B cell (primary cell): ENCODE data around the gene LASP1. TPM values are rescaled to one million over a fixed set of nuclear protein-coding genes. Genes with fewer than 3 reads are reported as not detected.

ENCODE experiments used
- ATAC-seq: fragments of 200-7000 bp; cut with Tn5 transposase; one replicate; pipeline ENCODE4 v1.10.0; 2021; ENCODE audit warnings: low read depth, mild to moderate bottlenecking, moderate number of reproducible peaks, moderate library complexity
- CTCF ChIA-PET: fragments of 350-600 bp; sonication (Branson Sonifier 250); formaldehyde crosslinking; loops from one replicate; lab custom pipeline; 2021; ENCODE audit warnings: antibody characterized with exemption, inconsistent platforms; lab: Charles Lee
- POLR2A ChIA-PET: fragments of 350-600 bp; sonication (Branson Sonifier 250); formaldehyde crosslinking; loops from one replicate; lab custom pipeline; 2021; ENCODE audit warnings: antibody characterized with exemption; lab: Charles Lee
- DNase-seq: peaks from one replicate; pipeline ENCODE4 v3.0.0; 2013
- H2AFZ ChIP-seq: 2 replicates; pipeline ENCODE4 v1.6.1; 2012; ENCODE audit warnings: mild to moderate bottlenecking, low read depth, low read length; ENCODE audit not compliant: insufficient read depth, poor library complexity, severe bottlenecking
- H3K27ac ChIP-seq, 2 donors: 1 replicate in 1 of 2; 2 replicates in 1 of 2; pipeline ENCODE4 v1.5.1; 2012 to 2013; ENCODE audit warnings: low read length in 2 of 2, mild to moderate bottlenecking in 2 of 2, moderate library complexity in 1 of 2
- H3K27me3 ChIP-seq, 4 experiments: fragments of 200-600 bp in 1 of 4; sonication (generic) in 1 of 4; replicated peaks in 1 of 4; 1 replicate in 2 of 4; 2 replicates in 2 of 4; pipeline versions ENCODE4 v1.6.1 to v1.7.0; 2013 to 2016; ENCODE audit warnings: low read length in 3 of 4, mild to moderate bottlenecking in 2 of 4, mixed read lengths in 1 of 4, moderate library complexity in 1 of 4; ENCODE audit not compliant: insufficient read depth in 4 of 4, control insufficient read depth in 3 of 4; ENCODE audit errors: control extremely low read depth in 1 of 4
- H3K36me3 ChIP-seq, 2 experiments: replicated peaks in 1 of 2; 1 replicate in 1 of 2; 2 replicates in 1 of 2; pipeline versions ENCODE4 v1.6.1 to v1.7.1; 2013; ENCODE audit warnings: low read length in 1 of 2; ENCODE audit not compliant: insufficient read depth in 2 of 2, control insufficient read depth in 1 of 2; ENCODE audit errors: control extremely low read depth in 1 of 2, extremely low read depth in 1 of 2
- H3K4me1 ChIP-seq, 2 donors: fragments of 200-600 bp in 1 of 2; sonication (generic) in 1 of 2; 1 replicate in 1 of 2; 2 replicates in 1 of 2; pipeline versions ENCODE4 v1.5.1 to v1.6.1; 2013 to 2017; ENCODE audit warnings: low read length in 2 of 2; ENCODE audit not compliant: control insufficient read depth in 2 of 2, insufficient read depth in 2 of 2
- H3K4me2 ChIP-seq: replicated peaks from 2 replicates; pipeline ENCODE3; 2012; ENCODE audit warnings: mild to moderate bottlenecking, low read depth, low read length; ENCODE audit not compliant: poor library complexity, severe bottlenecking
- H3K4me3 ChIP-seq, 5 experiments: fragments of 200-600 bp in 1 of 5; sonication (generic) in 1 of 5; 1 replicate in 3 of 5; 2 replicates in 2 of 5; pipeline versions ENCODE4 v1.5.1 to v1.7.0; 2011 to 2016; ENCODE audit warnings: low read length in 4 of 5, mild to moderate bottlenecking in 4 of 5, low read depth in 2 of 5, control low read depth in 1 of 5, moderate library complexity in 1 of 5; ENCODE audit not compliant: insufficient read depth in 1 of 5; ENCODE audit errors: control extremely low read depth in 1 of 5, extremely low read depth in 1 of 5
- H3K79me2 ChIP-seq: fragments of 200-600 bp; sonication (generic); one replicate; pipeline ENCODE4 v1.6.0; 2016; ENCODE audit warnings: low read length; ENCODE audit not compliant: control insufficient read depth, insufficient read depth
- H3K9ac ChIP-seq: fragments of 200-600 bp; sonication (generic); 2 replicates; pipeline ENCODE4 v1.6.1; 2017; ENCODE audit warnings: mild to moderate bottlenecking, low read length, moderate library complexity
- H3K9me3 ChIP-seq, 3 donors: one replicate each; pipeline versions ENCODE4 v1.6.1 to v1.7.1; 2013; ENCODE audit warnings: low read length in 2 of 3; ENCODE audit not compliant: control insufficient read depth in 2 of 3, insufficient read depth in 1 of 3; ENCODE audit errors: control extremely low read depth in 1 of 3
- H4K20me1 ChIP-seq: 2 replicates; pipeline ENCODE4 v1.6.0; 2012; ENCODE audit warnings: mild to moderate bottlenecking, low read length; ENCODE audit not compliant: insufficient read depth, control insufficient read depth, poor library complexity, severe bottlenecking
- H3K27ac Mint-ChIP-seq: one replicate; pipeline ENCODE4 v1.8.0; 2021; ENCODE audit warnings: mixed read lengths
- H3K27me3 Mint-ChIP-seq: one replicate; pipeline ENCODE4 v1.8.0; 2021; ENCODE audit warnings: mixed read lengths
- H3K4me1 Mint-ChIP-seq: one replicate; pipeline ENCODE4 v1.8.0; 2021; ENCODE audit warnings: mixed read lengths
- H3K4me3 Mint-ChIP-seq: one replicate; pipeline ENCODE4 v1.8.0; 2021; ENCODE audit warnings: mixed read lengths
- H3K9me3 Mint-ChIP-seq: one replicate; pipeline ENCODE4 v1.8.0; 2022; ENCODE audit warnings: mixed read lengths; ENCODE audit not compliant: insufficient read depth
- CTCF ChIP-seq: fragments of 200-600 bp; IDR thresholded peaks from one replicate; pipeline ENCODE4 v1.8.0; 2022; ENCODE audit warnings: antibody characterized with exemption, mild to moderate bottlenecking
- EZH2 ChIP-seq: IDR thresholded peaks from 2 replicates; pipeline ENCODE4 v1.6.1; 2012; ENCODE audit warnings: borderline replicate concordance, low read depth, mild to moderate bottlenecking, moderate library complexity, low read length; ENCODE audit not compliant: insufficient read depth, poor library complexity, severe bottlenecking
- WGBS: methylation state at CpG from one replicate; pipeline ENCODE4 v1.1.5; 2013; ENCODE audit warnings: missing lambda C conversion rate; ENCODE audit not compliant: insufficient coverage; 5-methylcytosine and 5-hydroxymethylcytosine counted together
- intact Hi-C: fragments of 100-400 bp; cut with micrococcal nuclease; formaldehyde crosslinking; loops from one replicate; pipeline ENCODE4 v1.10.0; 2022
- polyA plus RNA-seq: library from polyadenylated mRNA; depleted of rRNA; stranded (reverse); fragments of >200 nt; gene quantifications from 2 replicates; pipeline ENCODE4 v1.2.3, GENCODE V29; 2012
- total RNA-seq, 2 donors: library from RNA; stranded (reverse); fragments of 120-200 nt in 1 of 2; gene quantifications; 1 replicate in 1 of 2; 2 replicates in 1 of 2; pipeline versions ENCODE4 v1.2.3 to v1.2.4, GENCODE V29; 2013 to 2022

Gene LASP1
- total and polyA plus RNA-seq, 2 donors (not counting 1 experiment from before 2014, with no cell fraction given): 51.6 to 125 TPM

- no peaks in the 10 kb centered on the region for H3K27me3 Mint-ChIP-seq
- Histone ChIP-seq H3K4me2 (no peak overlapping the region), H3K4me3 (no peak overlapping the region), H3K9me3 (no peaks in the 10 kb centered on the region), H3K79me2 (peaks cover 96% of the 10 kb centered on the region), H4K20me1 (peaks cover 86% of the 10 kb centered on the region), H2AFZ (no peak overlapping the region), H3K27ac (peak overlapping the region in 1 of 2 donors; percentile 62), H3K4me1 (peaks cover 15 to 48% of the 10 kb centered on the region in 2 donors), H3K27me3 (no peaks in the 10 kb centered on the region), H3K36me3 (peaks cover 0 to 76% of the 10 kb centered on the region in 2 experiments), H3K9ac (no peak overlapping the region)
- no peak for DNase-seq
- ChIA-PET CTCF (no interaction called here), POLR2A (no interaction called here)
- intact Hi-C loops: no loop called here
- 100% methylated on average over 1 of the region's 8 CpGs for WGBS
- ATAC-seq: no peak
- peaks cover 28% of the 10 kb centered on the region for H3K4me1 Mint-ChIP-seq
- no peak overlapping the region for H3K27ac Mint-ChIP-seq
- TF ChIP-seq EZH2 (no peak), CTCF (no peak)
- H3K4me3 Mint-ChIP-seq: no peak overlapping the region
- no peaks in the 10 kb centered on the region for H3K9me3 Mint-ChIP-seq
Observed at GRCh38 chr17:38890410-38890746, 20.5 kb downstream of the LASP1 start.

- H3K27me3 ChIP-seq: no peaks in the 10 kb centered on the region
Observed at GRCh38 chr17:38891441-38891840, 21.6 kb downstream of the LASP1 start.

More at GRCh38 chr17:38891441-38891840, 21.6 kb downstream of the LASP1 start:
- intact Hi-C loops: no loop called here
- ChIA-PET POLR2A (interaction anchor here (0.6 kb wide), 1 partner anchor 9 kb away, joined by 6 read pairs; no protein-coding TSS in a partner anchor), CTCF (interaction anchor here (1.0 kb wide), 1 partner anchor 23 kb away, joined by 4 read pairs; no protein-coding TSS in a partner anchor)
- no peak overlapping the region for H2AFZ ChIP-seq
- peaks cover 76% of the 10 kb centered on the region for H4K20me1 ChIP-seq
- no peak overlapping the region for H3K9ac ChIP-seq
- DNase-seq (no peak), ATAC-seq (no peak)
- peak overlapping the region; percentile 7 to 62 for H3K27ac ChIP-seq
- WGBS: 50% methylated on average over 2 of the region's 8 CpGs
- peak overlapping the region; percentile 78 for H3K27ac Mint-ChIP-seq
- H3K4me3 ChIP-seq: no peak overlapping the region
- peaks cover 15 to 37% of the 10 kb centered on the region in 2 donors for H3K4me1 ChIP-seq
- H3K4me3 Mint-ChIP-seq: no peak overlapping the region
- H3K9me3 ChIP-seq: no peaks in the 10 kb centered on the region
- H3K9me3 Mint-ChIP-seq: no peaks in the 10 kb centered on the region
- no peak for TF ChIP-seq EZH2
- TF ChIP-seq CTCF: no peak
- H3K79me2 ChIP-seq: peaks cover 96% of the 10 kb centered on the region
- H3K36me3 ChIP-seq: peaks cover 0 to 76% of the 10 kb centered on the region in 2 experiments
- peaks cover 19% of the 10 kb centered on the region for H3K4me1 Mint-ChIP-seq
- H3K27me3 Mint-ChIP-seq: no peaks in the 10 kb centered on the region
- H3K4me2 ChIP-seq: peak overlapping the region; percentile 30
